ENCODE measurements around the gene EIF2S2.

EIF2S2 gene

GRCh38 chr20:34088305-34089174, 23.5 kb downstream of the EIF2S2 start:
- DNase-seq = no peak

- no peak for DNase-seq
Measured at GRCh38 chr20:34085544-34086040, 26.5 kb downstream of the EIF2S2 start.

GRCh38 chr20:34084227-34084923, 27.7 kb downstream of the EIF2S2 start:
- DNase-seq = no peak

GRCh38 chr20:34083781-34084180, 28.3 kb downstream of the EIF2S2 start:
- DNase-seq = no peak

GRCh38 chr20:34083137-34083536, 28.9 kb downstream of the EIF2S2 start:
- DNase-seq = no peak

- no peak for DNase-seq
Measured at GRCh38 chr20:34082232-34082887, 29.7 kb downstream of the EIF2S2 start.

- DNase-seq = no peak
Measured at GRCh38 chr20:34079818-34080217, 32.2 kb downstream of the EIF2S2 start.

GRCh38 chr20:34078540-34078939, 33.5 kb downstream of the EIF2S2 start:
- DNase-seq = no peak

GRCh38 chr20:34076952-34077351, 35.1 kb downstream of the EIF2S2 start:
- no peak for DNase-seq

GRCh38 chr20:34075647-34076046, 36.4 kb downstream of the EIF2S2 start:
- DNase-seq = no peak

- no peak for DNase-seq
Measured at GRCh38 chr20:34074101-34074760, 37.8 kb downstream of the EIF2S2 start.

GRCh38 chr20:34072778-34073177, 39.3 kb downstream of the EIF2S2 start:
- DNase-seq = no peak

- DNase-seq = no peak
Measured at GRCh38 chr20:34072076-34072475, 40.0 kb downstream of the EIF2S2 start.

GRCh38 chr20:34070859-34071258, 41.2 kb downstream of the EIF2S2 start:
- no peak for DNase-seq

- no peak for DNase-seq
Measured at GRCh38 chr20:34070079-34070439, 42.0 kb downstream of the EIF2S2 start.

- peak; percentile 36 for DNase-seq
Measured at GRCh38 chr20:34069341-34070078, 42.5 kb downstream of the EIF2S2 start.

GRCh38 chr20:34068001-34068400, 44.0 kb downstream of the EIF2S2 start:
- no peak for DNase-seq

GRCh38 chr20:34066476-34067090, 45.5 kb downstream of the EIF2S2 start:
- no peak for DNase-seq

GRCh38 chr20:34065260-34065659, 46.8 kb downstream of the EIF2S2 start:
- DNase-seq = no peak

- DNase-seq = no peak
Measured at GRCh38 chr20:34064286-34064685, 47.8 kb downstream of the EIF2S2 start.

- DNase-seq = no peak
Measured at GRCh38 chr20:34062570-34063482, 49.2 kb downstream of the EIF2S2 start.

Measured in effector CD4-positive, alpha-beta T cell (primary cell).